Right renal cortex interstitium (tissue), 3 donors: Measurements from ENCODE around the gene CNTNAP2. TPM values are rescaled to one million over a fixed set of nuclear protein-coding genes. Genes with fewer than 3 reads are reported as not detected.

Experiments
- DNase-seq, 3 donors: peaks; one replicate each; pipeline ENCODE4 v3.0.0-alpha.2; 2013; ENCODE audit warnings: low read depth in 3 of 3, low spot score in 2 of 3
- polyA plus RNA-seq, 3 donors: library from polyadenylated mRNA; unstranded; fragments of 120-200 nt; gene quantifications; one replicate each; pipeline ENCODE4 v1.2.1, GENCODE V29; 2013; ENCODE audit not compliant: insufficient read length in 3 of 3

CNTNAP2 gene
- polyA plus RNA-seq, 3 donors, result 21.2 to 29.0 (median 25.8) TPM

DNA sequence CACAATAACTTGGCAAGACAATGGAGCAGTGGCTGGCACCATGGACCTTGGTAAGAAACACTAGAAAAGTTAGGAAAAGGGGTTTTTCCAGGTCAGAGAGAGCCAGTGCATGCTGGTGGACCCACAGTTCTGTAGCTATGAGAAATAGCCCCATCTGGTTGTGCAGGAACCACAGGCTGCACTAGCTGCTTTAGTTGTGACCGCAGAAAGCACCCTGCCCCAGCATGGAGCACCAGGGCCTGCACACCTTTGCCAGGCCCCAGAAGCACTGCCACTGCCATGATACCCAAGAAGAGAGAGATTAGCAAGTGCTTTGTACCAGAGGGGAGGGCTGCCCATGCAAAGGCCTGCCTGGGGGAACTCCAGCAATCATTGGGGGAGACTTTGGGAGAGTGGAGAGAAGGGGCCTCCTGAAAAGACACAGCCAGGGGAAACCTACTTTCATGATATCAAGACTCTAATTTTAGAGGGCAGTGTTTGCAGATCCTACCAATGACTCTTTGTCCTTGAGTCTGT is 2217.9 kb downstream of the CNTNAP2 start:
- no peak for DNase-seq

DNA sequence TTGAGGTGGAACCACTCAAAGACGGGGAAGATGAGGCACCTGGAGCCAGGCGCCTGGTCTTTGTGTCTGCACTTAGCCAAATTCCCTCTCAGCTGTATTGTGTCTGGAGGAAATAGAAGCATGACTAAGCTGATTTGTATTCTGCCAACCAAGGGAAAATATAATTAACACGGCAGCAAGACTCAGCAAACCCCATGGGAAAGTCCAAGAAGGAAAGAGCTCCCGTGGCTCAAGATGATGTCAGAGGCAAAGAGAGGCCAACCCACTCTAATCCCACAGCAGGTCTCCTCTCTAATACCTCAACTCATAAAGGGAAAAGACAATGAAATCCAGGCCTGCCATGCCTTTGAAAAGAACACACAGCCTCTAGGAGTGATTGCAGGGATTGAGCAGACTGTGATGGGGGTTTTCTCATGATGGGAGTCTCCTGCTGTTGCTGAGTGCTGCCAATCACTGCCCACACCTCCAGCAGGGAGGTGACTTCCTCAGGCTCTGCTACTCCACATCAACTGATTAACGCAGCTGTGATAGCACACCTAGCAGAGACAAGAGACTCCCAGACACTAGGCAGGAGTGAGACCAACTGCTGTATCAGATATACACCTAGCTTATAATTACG is 2218.5 kb downstream of the CNTNAP2 start:
- DNase-seq, result no peak

DNA sequence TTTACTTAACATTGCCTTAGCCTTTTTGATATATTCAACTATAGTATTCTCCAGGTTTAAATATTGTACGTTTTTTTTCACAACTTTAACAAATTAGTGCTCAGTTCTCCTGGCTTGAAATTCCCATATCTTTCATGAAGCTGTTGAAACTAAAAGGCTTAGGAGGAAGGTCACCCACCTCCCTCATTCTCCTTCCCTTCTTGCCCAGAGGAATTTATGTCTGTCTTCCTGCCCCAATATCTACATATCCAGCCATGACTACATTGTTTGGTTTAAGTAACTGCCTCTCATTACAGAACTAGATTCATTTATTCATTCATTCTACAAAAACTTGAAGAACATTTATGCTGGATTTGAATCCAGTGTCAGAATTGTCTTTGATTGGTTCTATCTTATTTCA is 2219.2 kb downstream of the CNTNAP2 start:
- DNase-seq, result no peak

DNA sequence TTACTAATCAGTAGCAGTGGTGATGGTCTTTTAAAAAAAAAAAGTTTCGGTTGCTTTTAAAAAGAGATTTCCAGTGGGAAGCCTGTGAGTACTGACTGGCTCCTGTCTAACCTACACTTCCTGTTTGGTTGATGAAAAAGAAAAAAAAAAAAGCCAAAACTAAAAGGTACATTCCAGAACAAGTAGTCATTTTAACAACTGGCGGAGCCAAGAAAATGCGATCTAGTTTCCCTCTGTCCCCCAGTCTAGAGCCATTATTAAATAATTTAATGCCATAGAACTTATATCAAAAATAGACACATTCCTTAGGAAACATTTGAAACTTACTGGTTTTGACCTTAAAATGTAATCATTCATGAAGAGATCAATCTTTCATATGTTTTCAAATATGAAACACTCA is 2219.8 kb downstream of the CNTNAP2 start:
- no peak for DNase-seq

GRCh38 chr7:148337246-148337965 is 2220.8 kb downstream of the CNTNAP2 start:
- no peak for DNase-seq

GRCh38 chr7:148337995-148338747 is 2221.6 kb downstream of the CNTNAP2 start:
- no peak for DNase-seq

GRCh38 chr7:148340438-148341280 is 2224.1 kb downstream of the CNTNAP2 start:
- no peak for DNase-seq

DNA sequence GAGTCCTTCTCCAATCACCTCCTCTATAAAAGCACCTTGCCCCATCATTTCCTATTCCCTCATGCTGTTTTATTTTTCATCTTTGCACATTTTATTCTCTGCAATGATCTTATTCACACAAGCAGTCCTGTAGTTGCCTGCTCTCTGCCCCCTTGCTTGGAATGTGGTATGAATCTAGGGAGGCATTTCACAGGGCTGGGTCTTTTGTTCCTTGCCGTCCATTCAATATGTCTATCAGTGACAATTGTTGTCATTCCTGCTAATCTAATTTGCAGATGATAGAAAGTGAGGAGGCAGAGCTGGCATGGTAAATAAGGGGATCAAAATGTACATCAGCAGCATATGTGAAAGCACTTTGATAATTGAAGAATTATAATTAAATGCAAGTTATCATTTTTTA is 2227.8 kb downstream of the CNTNAP2 start:
- DNase-seq, result no peak

DNA sequence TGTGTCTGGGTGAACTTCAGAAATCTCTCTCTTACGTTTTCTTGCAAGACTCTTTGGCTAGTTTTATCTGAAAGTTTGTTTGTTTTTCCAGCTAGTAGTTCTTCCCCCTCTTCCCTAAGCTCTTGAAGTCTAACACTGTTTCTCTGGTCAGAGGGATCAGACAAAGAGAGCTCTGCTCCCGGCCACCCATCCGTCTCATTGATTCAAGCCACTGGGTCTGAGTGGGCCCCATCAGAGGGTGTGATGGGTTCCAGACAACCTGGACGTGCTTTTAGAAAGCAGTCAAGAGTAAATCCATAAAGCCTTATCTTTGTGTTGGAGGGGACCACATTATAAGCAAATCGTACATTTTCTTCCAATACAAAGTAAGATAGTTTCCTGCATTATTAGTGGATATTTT is 2231.4 kb downstream of the CNTNAP2 start:
- no peak for DNase-seq

- DNase-seq, result no peak
Measured at GRCh38 chr7:148348466-148348865, 2231.9 kb downstream of the CNTNAP2 start.

DNA sequence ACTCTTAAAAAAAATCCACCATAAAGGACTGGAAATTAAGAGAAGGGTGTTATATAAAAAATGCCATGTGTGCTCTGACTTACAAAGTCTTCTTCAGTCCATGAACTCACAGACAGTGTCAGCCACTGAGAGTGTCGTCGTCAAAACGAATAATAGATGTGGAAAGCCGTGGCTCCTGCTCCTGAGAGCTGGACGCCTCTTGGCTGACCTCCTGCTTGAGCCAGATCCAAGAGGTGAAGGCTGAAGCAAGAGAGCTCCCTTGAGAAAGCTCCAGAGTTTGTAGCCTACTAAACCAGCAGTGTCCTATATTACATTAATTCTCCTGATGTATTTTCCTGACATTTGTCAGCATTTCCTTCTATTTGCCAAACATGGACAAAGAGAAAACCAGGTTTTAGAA is 2239.7 kb downstream of the CNTNAP2 start:
- no peak for DNase-seq

DNA sequence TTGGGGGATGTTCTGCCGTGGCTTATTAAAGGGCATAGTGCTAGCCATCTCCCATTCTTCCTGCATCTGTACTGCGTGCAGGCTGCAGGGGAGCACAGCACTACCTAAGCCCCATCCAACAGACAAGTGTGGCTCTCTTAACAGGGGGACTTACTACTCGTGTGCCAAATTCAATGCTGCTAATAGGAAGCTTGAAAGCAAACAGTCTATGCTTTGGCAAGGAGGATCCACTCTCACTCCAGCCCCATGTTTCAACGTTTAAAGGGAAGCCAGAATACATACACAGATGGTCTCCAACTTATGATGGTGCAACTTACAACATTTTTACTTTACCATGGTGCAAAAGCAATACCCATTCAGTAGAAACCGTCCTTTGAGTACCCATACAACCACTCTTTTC is 2245.9 kb downstream of the CNTNAP2 start:
- DNase-seq, result no peak

- DNase-seq, result no peak
Measured at GRCh38 chr7:148367731-148368475, 2251.3 kb downstream of the CNTNAP2 start.

GRCh38 chr7:148368562-148368961 is 2252.0 kb downstream of the CNTNAP2 start:
- DNase-seq, result no peak

DNA sequence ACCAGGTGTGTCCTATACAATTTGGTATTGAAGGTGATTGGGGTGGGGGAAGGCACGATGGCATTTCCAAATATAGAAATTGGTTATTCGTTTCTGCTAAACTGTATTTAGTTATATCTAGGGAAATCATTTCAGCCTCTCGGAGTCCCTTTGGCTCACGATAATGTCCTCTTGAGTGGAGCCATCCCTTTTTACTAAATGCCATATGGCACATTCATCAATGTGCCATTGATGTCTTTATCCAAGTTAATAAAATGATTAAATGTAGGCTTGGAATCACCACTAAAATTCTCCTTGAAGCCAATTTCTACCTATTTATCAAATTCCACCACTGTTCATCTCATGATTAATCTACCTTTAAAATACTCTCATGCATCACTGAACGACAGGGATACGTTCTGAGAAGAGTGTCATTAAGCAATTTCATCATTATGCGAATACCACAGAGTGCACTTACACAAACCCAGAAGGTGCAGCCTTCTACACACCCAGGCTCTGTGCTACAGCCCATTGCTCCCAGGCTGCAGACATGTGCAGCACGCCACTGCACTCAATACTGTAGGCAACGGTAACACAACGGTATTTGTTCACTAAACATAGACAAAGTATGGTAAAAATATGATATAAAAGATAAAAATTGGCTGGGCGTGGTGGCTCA is 2254.8 kb downstream of the CNTNAP2 start:
- no peak for DNase-seq

- no peak for DNase-seq
Measured at GRCh38 chr7:148374396-148375259, 2258.0 kb downstream of the CNTNAP2 start.

- no peak for DNase-seq
Measured at GRCh38 chr7:148379677-148380076, 2263.1 kb downstream of the CNTNAP2 start.

DNA sequence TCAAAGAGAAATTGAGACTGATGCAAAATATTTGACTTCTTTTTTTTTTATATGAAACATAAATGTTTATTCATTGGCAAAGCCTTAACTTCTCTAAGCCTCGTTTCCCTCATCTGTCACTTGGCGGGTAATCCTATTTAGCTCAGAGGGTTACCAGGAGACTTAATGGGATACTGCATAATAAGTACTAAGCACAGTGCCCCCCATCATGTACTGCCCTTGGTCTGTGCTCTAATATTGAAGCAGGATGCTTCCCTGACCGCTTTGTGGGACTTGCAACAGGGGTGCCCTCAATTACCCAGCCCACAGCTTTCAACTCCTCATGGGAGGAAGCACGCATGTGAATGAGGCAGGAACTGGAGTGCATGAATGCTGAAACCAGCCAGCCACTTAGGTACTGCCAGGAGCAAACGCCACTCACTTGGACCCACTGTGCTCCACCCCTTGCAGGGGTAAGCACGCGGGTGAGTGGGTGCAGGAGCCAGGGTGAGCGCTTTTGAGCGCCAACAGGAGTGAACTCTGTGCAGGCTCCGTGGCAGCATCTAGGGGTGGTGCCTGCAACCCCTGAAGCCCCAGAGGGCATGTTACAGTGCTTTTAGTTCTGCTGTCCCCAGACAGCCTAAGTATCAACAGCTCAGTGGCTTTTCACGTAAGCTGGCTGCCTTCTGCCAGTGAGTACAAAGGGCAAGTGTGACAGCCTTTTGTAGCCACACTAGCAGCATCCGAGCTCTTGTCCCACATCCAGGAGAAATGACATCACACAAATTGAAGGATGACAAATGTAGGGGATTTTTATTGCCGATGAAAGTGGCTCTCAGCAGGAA is 2264.2 kb downstream of the CNTNAP2 start:
- DNase-seq, result no peak
